NCI-H1092 treated with DMSO at 0.1 percent for 48 hours (cell line): ENCODE measurements around the gene FOXN1.
"Not testable (repeated sequence)": the region's sequence is repeated elsewhere in the genome, so short reads cannot be mapped to it uniquely, and the experiment has no call there.

Experiments
- DNase-seq: peaks from one replicate; lab custom pipeline; 2025; lab: John Stamatoyannopoulos, UW

FOXN1 gene

GRCh38 chr17:28500712-28501379 is 5.3 kb upstream of the FOXN1 start:
- no peak for DNase-seq

- DNase-seq: no peak
These were observed 4.5 kb upstream of the FOXN1 start for GRCh38 chr17:28501421-28502284.

GRCh38 chr17:28503420-28503819 is 2.7 kb upstream of the FOXN1 start:
- DNase-seq: no peak

DNA sequence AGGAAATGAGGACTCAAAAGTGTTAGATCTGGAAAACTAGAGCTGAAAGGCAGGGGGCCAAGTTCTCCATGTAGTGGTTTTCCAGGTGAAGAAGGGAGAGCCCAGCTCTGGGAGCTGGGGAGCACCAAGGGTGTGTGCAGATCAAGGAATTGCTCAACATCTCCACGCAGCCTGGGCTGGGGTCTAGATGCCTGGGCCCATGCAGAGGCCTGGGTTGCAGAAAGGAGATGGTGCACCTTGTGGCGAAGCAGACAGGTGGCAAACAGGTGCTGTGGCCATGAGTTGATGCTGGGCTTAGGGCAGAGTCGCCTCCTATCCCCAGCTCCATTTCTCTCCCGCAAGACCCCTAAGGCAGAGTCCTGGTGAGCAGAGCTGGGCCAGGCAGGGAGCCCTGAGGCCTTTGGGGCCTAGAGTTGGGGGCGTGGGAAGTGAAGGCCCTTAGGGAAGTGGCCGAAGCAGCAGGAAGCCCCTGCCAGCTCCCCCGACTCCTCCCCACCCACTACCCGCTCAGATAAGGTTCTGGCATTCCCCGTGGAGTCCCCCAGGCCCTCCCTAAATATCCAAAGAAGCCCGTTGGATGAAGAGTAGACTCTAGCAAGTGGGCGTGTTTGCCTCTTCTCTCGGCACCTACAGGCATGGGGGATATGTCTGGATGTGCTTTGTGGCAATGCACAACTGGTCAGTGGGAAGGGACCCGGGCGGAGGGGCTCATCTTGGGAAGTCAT is 777 bp downstream of the FOXN1 start:
- DNase-seq: no peak

- no peak for DNase-seq
These were observed 1.5 kb downstream of the FOXN1 start for GRCh38 chr17:28507567-28508203.

GRCh38 chr17:28508211-28508724 is 2.1 kb downstream of the FOXN1 start:
- no peak for DNase-seq

- DNase-seq: no peak
These were observed 3.6 kb downstream of the FOXN1 start for GRCh38 chr17:28509789-28510188.

- DNase-seq: no peak
These were observed 5.8 kb downstream of the FOXN1 start for GRCh38 chr17:28511858-28512461.

DNA sequence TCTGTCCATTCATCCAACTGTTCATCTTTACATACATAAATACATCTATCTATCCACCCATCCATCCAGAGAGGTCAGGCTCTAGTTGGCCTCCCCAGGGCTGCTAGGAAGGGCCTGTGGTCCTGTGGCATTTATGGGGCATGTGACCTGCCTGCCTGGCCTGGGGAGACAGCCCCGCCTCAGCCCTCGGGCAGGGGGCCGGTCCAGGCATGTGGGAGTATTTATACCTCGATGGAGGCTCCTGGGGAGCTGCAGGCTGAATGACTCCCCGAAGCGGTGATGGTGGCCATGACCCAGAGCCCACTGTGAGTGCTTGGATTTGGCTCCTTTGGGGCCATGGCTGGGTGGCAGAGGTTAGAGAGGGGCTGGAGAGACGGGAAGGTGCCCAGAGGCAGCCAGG is 7.3 kb downstream of the FOXN1 start:
- no peak for DNase-seq

GRCh38 chr17:28514561-28515002 is 8.4 kb downstream of the FOXN1 start:
- no peak for DNase-seq

GRCh38 chr17:28515518-28515917 is 9.4 kb downstream of the FOXN1 start:
- no peak for DNase-seq

DNA sequence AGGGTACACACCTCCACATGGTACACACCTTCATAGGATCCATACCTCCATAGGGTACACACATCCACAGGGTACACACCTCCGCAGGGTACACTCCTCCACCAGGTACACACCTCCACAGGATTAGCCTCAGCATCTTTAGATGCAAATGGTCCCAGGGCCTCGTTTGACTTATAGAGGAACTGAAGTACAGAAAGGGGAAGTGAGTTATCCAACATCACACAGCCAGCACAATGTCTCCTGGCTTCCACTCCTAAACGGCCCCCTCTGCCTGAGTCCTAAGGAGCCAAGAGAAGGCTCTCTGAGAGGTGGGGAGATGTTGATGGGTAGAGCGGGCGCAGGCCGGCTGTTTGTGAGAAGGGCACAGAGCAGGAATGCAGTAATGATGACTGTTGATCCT is 12.0 kb downstream of the FOXN1 start:
- DNase-seq: no peak

GRCh38 chr17:28518578-28518977 is 12.4 kb downstream of the FOXN1 start:
- no peak for DNase-seq

DNA sequence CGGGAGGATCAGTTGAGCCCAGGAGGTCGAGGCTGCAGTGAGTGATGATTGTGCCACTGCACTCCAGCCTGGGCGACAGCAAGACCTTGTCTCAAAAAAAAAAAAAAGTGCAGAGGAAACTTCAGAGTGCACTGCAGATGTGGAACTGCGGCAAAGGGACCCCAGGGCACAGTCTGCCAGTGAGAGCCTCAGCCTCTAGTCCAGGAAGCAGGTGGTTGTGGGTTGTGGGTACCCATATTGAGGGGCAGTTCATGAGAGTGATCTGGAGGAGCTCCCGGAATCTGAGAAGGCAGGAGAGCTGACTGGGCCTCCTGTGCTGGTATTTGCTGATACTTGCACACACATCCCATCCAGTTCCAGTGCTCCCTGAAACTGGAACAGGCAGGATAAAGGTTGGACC is 13.1 kb downstream of the FOXN1 start:
- DNase-seq: no peak

GRCh38 chr17:28520687-28521086 is 14.5 kb downstream of the FOXN1 start:
- DNase-seq: no peak

GRCh38 chr17:28521311-28522085 is 15.3 kb downstream of the FOXN1 start:
- DNase-seq: no peak

GRCh38 chr17:28522281-28522680 is 16.1 kb downstream of the FOXN1 start:
- not testable (repeated sequence) for DNase-seq

DNA sequence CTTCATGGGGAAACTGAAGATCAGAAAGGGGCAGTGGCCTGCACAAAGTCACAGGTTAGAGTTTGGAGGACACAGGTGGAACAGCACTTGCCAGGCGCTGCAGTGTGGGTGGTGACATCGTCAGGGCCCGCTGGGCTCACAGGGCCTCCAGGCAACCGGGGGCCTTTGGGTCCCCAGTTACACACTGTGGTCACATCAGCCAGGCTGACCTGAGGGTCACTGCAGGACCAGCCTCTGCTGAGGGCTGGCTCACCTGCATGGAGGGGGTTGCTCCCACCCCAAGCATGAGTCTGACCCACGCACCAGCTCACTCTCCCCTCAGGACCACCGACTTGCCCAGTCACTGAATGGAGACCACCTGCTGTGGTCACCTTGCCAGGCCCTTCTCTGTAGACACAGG is 17.0 kb downstream of the FOXN1 start:
- no peak for DNase-seq

DNA sequence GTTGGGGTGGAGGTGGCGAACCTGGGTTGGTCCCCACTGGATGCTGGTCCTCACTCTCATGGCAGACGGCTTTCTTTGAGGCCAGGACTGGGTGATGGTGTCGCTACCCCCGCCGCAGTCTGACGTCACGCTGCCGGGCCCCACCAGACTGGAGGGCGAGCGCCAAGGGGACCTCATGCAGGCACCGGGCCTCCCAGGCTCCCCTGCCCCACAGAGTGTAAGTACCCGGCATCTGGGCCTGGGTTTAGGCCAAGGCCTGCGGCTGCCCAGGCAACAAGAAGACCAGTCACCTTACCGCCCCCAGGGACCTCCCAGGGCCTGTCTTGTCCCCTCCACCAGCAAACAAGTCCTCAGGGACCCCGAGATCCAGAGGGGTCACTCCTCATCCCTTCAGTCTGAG is 17.7 kb downstream of the FOXN1 start:
- no peak for DNase-seq

- no peak for DNase-seq
These were observed 18.6 kb downstream of the FOXN1 start for GRCh38 chr17:28524476-28525424.
